Lower leg skin (tissue), 3 donors: Measurements from ENCODE around the gene KCNMA1.

Source experiments
- CTCF ChIP-seq, 3 donors: fragments of 450-650 bp; IDR thresholded peaks; one replicate each; pipeline ENCODE4 v1.5.1; 2016; ENCODE audit warnings: antibody characterized with exemption in 3 of 3, mild to moderate bottlenecking in 3 of 3, moderate library complexity in 2 of 3
- POLR2A ChIP-seq, 2 donors: fragments of 450-650 bp; IDR thresholded peaks; one replicate each; pipeline ENCODE4 v1.6.1; 2016 to 2017; ENCODE audit warnings: antibody characterized with exemption in 2 of 2, mild to moderate bottlenecking in 1 of 2, moderate library complexity in 1 of 2

- TF ChIP-seq CTCF (IDR thresholded peaks at IDR 0.05) (no peak), POLR2A (IDR thresholded peaks at IDR 0.05) (no peak)
These were observed 233.8 kb downstream of the KCNMA1 start for GRCh38 chr10:77403761-77404160.
